A673 (cell line): ENCODE results near the gene RAX2. TPM values are rescaled to one million over a fixed set of nuclear protein-coding genes. Genes with fewer than 3 reads are reported as not detected.

Experiments used
- BruUV-seq: library from RNA; stranded (reverse); fragments of 400-500 nt; replicated peaks from 2 replicates; lab custom pipeline; 2021; lab: Mats Ljungman, UMichigan
- CTCF ChIA-PET: fragments of 300-600 bp; sonication (Branson Sonifier 250); formaldehyde crosslinking; loops from one replicate; lab custom pipeline; 2022; ENCODE audit warnings: antibody characterized with exemption; lab: Charles Lee
- POLR2A ChIA-PET: fragments of 300-600 bp; sonication (Branson Sonifier 250); formaldehyde crosslinking; loops from one replicate; lab custom pipeline; 2022; ENCODE audit warnings: antibody characterized with exemption; ENCODE audit not compliant: low non-redundant PET; lab: Charles Lee
- DNase-seq: peaks from one replicate; pipeline ENCODE4 v3.0.0-alpha.2; 2015; ENCODE audit warnings: low spot score
- H3K27ac ChIP-seq: fragments of 200-600 bp; sonication (generic); 2 replicates; pipeline ENCODE4 v1.5.1; 2016; ENCODE audit warnings: mixed run types, low read depth, mild to moderate bottlenecking, mixed read lengths, antibody characterized with exemption, low read length; ENCODE audit not compliant: poor library complexity, severe bottlenecking
- H3K27me3 ChIP-seq: fragments of 200-600 bp; sonication (generic); replicated peaks from 2 replicates; pipeline ENCODE4 v1.6.1; 2017; ENCODE audit warnings: mixed run types, low read depth, mild to moderate bottlenecking, mixed read lengths, antibody characterized with exemption, low read length; ENCODE audit not compliant: insufficient read depth, poor library complexity
- H3K36me3 ChIP-seq: fragments of 200-600 bp; sonication (generic); 2 replicates; pipeline ENCODE4 v1.6.1; 2016; ENCODE audit warnings: mixed run types, mild to moderate bottlenecking, mixed read lengths, antibody characterized with exemption, low read length; ENCODE audit not compliant: insufficient read depth, poor library complexity, severe bottlenecking
- H3K4me1 ChIP-seq: fragments of 200-600 bp; sonication (generic); 2 replicates; pipeline ENCODE4 v1.6.1; 2017; ENCODE audit warnings: mixed run types, mild to moderate bottlenecking, mixed read lengths, antibody characterized with exemption, low read length; ENCODE audit not compliant: insufficient read depth, poor library complexity, severe bottlenecking
- H3K4me3 ChIP-seq: fragments of 200-600 bp; sonication (generic); 2 replicates; pipeline ENCODE4 v1.5.1; 2016; ENCODE audit warnings: low read depth, mixed run types, mild to moderate bottlenecking, mixed read lengths, low read length; ENCODE audit not compliant: poor library complexity, severe bottlenecking
- H3K9me3 ChIP-seq: fragments of 200-600 bp; sonication (generic); 2 replicates; pipeline ENCODE4 v1.6.1; 2016; ENCODE audit warnings: mixed run types, low read depth, mild to moderate bottlenecking, mixed read lengths, antibody characterized with exemption, low read length; ENCODE audit not compliant: poor library complexity, severe bottlenecking
- EZH2 ChIP-seq: fragments of 200-600 bp; sonication (generic); IDR thresholded peaks from 2 replicates; pipeline ENCODE4 v1.6.1; 2017; ENCODE audit warnings: borderline replicate concordance, low read depth, mild to moderate bottlenecking, mixed read lengths, antibody characterized with exemption, low read length; ENCODE audit not compliant: poor library complexity, severe bottlenecking
- intact Hi-C: fragments of 100-400 bp; cut with micrococcal nuclease; formaldehyde crosslinking; loops from one replicate; pipeline ENCODE4 v1.10.0; 2022; ENCODE audit not compliant: unreplicated experiment
- total RNA-seq: library from RNA; stranded (reverse); gene quantifications from 2 replicates; pipeline ENCODE4 v1.2.3, GENCODE V29; 2021
- TF ChIP-seq, protein P1 (sequence below): fragments of 300-800, 200-600 bp; sonication (generic); conservative IDR thresholded peaks from 2 replicates; pipeline ENCODE4 v1.5.1; 2017; ENCODE audit warnings: low read depth, mild to moderate bottlenecking, antibody characterized with exemption, low read length, moderate library complexity, mixed read lengths

Gene RAX2
- total RNA-seq, 1 experiment from 2014 or later = not detected

- TF ChIP-seq, protein P1, sequence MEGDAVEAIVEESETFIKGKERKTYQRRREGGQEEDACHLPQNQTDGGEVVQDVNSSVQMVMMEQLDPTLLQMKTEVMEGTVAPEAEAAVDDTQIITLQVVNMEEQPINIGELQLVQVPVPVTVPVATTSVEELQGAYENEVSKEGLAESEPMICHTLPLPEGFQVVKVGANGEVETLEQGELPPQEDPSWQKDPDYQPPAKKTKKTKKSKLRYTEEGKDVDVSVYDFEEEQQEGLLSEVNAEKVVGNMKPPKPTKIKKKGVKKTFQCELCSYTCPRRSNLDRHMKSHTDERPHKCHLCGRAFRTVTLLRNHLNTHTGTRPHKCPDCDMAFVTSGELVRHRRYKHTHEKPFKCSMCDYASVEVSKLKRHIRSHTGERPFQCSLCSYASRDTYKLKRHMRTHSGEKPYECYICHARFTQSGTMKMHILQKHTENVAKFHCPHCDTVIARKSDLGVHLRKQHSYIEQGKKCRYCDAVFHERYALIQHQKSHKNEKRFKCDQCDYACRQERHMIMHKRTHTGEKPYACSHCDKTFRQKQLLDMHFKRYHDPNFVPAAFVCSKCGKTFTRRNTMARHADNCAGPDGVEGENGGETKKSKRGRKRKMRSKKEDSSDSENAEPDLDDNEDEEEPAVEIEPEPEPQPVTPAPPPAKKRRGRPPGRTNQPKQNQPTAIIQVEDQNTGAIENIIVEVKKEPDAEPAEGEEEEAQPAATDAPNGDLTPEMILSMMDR = no peak
- TF ChIP-seq EZH2 = no peak
- Histone ChIP-seq H3K4me1 (no peaks in the 10 kb centered on the region), H3K4me3 (no peak overlapping the region), H3K27ac (no peak overlapping the region), H3K27me3 (no peaks in the 10 kb centered on the region), H3K36me3 (peaks cover 11% of the 10 kb centered on the region), H3K9me3 (no peaks in the 10 kb centered on the region)
- CTCF ChIA-PET = no interaction called here
- POLR2A ChIA-PET = no interaction called here
- no TSS peak for BruUV-seq
- no peak for DNase-seq
- intact Hi-C loops = no loop called here
Observed at GRCh38 chr19:3750211-3750610, 21.8 kb downstream of the RAX2 start.

DNA sequence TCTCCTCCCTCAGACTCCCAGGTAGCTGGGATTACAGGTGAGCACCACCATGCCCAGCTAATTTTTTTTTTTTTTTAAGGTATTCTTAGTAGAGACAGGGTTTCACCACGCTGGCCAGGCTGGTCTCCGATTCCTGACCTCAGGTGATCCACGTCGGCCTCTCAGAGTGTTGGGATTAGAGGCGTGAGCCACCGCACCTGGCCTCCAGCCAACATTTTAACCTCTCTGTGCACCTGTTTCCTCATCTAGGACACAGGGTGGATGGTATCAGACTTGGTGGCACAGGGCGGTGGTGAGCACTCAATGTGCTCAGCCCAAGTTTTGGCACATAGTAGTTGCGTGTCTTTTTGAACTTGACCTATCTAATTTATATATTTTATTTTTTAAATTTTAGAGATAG, 23.1 kb downstream of the RAX2 start:
- Histone ChIP-seq H3K4me1 (no peaks in the 10 kb centered on the region), H3K9me3 (no peaks in the 10 kb centered on the region), H3K27me3 (no peaks in the 10 kb centered on the region), H3K36me3 (peaks cover 11% of the 10 kb centered on the region), H3K27ac (no peak overlapping the region), H3K4me3 (no peak overlapping the region)
- BruUV-seq = no TSS peak
- ChIA-PET POLR2A (no interaction called here), CTCF (interaction anchor here (0.7 kb wide), 1 partner anchor 40 kb away, joined by 7 read pairs; no protein-coding TSS in a partner anchor)
- TF ChIP-seq EZH2 = no peak
- TF ChIP-seq, protein P1 = no peak
- no peak for DNase-seq
- intact Hi-C loops = no loop called here

DNA sequence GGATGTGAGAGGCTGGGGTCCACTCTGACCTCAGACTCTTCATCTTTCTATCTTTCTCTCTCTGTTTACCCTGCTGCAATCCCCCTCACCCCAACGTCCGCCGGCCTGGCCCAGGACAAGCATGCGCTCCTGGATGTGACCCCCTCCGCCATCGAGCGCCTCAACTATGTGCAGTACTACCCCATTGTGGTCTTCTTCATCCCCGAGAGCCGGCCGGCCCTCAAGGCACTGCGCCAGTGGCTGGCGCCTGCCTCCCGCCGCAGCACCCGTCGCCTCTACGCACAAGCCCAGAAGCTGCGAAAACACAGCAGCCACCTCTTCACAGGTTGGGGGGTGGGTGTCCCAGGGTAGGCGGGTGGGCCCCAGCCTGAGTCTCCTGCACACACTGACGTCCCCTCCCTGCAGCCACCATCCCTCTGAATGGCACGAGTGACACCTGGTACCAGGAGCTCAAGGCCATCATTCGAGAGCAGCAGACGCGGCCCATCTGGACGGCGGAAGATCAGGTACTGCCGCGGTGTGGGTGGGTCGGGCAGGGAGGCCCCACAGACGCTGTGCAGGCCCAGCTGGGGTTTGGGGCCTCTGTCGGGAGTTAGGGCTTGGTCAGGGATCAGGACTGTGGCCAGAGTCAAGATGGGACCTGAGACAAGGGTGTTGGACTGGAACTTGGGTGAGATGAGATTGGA, 25.5 kb downstream of the RAX2 start:
- Histone ChIP-seq H3K9me3 (no peaks in the 10 kb centered on the region), H3K4me3 (no peak overlapping the region), H3K27ac (no peak overlapping the region), H3K36me3 (peaks cover 11% of the 10 kb centered on the region), H3K27me3 (no peaks in the 10 kb centered on the region), H3K4me1 (no peaks in the 10 kb centered on the region)
- ChIA-PET POLR2A (interaction anchor here (0.7 kb wide), 1 partner anchor 16 kb away, joined by 3 read pairs; the partner anchor contains the start of gene MRPL54), CTCF (no interaction called here)
- no peak for DNase-seq
- intact Hi-C loops = no loop called here
- no TSS peak for BruUV-seq
- TF ChIP-seq, protein P1 = no peak
- no peak for TF ChIP-seq EZH2
